Cardiac muscle cell (in vitro differentiated cells and primary cell): ENCODE results near the gene ZNF44. TPM values are rescaled to one million over a fixed set of nuclear protein-coding genes. Genes with fewer than 3 reads are reported as not detected.

ENCODE experiments used
- DNase-seq, 2 donors: peaks; one replicate each; pipeline versions ENCODE4 v3.0.0 to v3.0.0-alpha.2; 2010 to 2017; ENCODE audit warnings: low read depth in 1 of 2, low spot score in 1 of 2
- H3K27ac ChIP-seq: fragments of 200-600 bp; sonication (generic); 2 replicates; pipeline ENCODE4 v1.5.1; 2016
- H3K27me3 ChIP-seq: fragments of 200-600 bp; sonication (generic); 2 replicates; pipeline ENCODE4 v1.6.0; 2016; ENCODE audit warnings: control low read depth
- H3K36me3 ChIP-seq: fragments of 200-600 bp; sonication (generic); 2 replicates; pipeline ENCODE4 v1.5.1; 2016; ENCODE audit warnings: control low read depth
- H3K4me1 ChIP-seq: fragments of 200-600 bp; sonication (generic); 2 replicates; pipeline ENCODE4 v1.8.1; 2017; ENCODE audit warnings: low read depth, mild to moderate bottlenecking, mixed run types
- H3K4me3 ChIP-seq: fragments of 200-600 bp; sonication (generic); 2 replicates; pipeline ENCODE4 v1.5.1; 2016; ENCODE audit warnings: mild to moderate bottlenecking
- H3K9me3 ChIP-seq: fragments of 200-600 bp; sonication (generic); 2 replicates; pipeline ENCODE4 v1.5.1; 2017; ENCODE audit warnings: low read depth, mild to moderate bottlenecking, control low read depth
- polyA plus RNA-seq: library from polyadenylated mRNA; unstranded; fragments of >200 nt; fragmentation: Nextera tagmentation; extraction: Ambion mirVana; gene quantifications from 2 replicates; pipeline ENCODE4 v1.2.1, GENCODE V29; 2016
- total RNA-seq: library from RNA; depleted of rRNA; stranded (reverse); fragments of >200 nt; gene quantifications from 2 replicates; pipeline ENCODE4 v1.2.3, GENCODE V29; 2016
- TF ChIP-seq, protein P1 (sequence below): IDR thresholded peaks from 2 replicates; pipeline ENCODE4 v1.5.1; 2012; ENCODE audit warnings: low read depth, mild to moderate bottlenecking, low read length

Gene ZNF44
- total and polyA plus RNA-seq, 2 experiments from 2014 or later: 10.9 to 12.5 TPM

DNA sequence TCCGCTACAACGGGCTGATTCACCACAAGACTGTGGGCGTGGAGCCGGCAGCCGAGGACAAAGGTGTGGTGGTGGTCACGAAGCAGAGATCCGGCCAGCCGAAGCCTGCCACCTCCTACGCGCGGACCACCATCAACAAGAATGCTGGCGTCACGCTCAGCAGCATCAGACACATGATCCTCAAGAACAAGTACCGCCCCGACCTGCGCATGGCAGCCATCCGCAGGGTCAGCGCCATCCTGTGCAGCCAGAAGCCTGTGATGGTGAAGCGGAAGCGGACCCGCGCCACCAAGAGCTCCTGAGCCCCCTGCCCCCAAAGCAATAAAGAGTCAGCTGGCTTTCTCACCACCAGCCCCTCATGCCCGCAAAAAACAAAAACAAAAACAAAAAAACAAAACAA lies 34.4 kb downstream of the ZNF44 start:
- Histone ChIP-seq H3K27me3 (no peaks in the 10 kb centered on the region), H3K4me1 (no peaks in the 10 kb centered on the region), H3K36me3 (no peaks in the 10 kb centered on the region), H3K27ac (no peak overlapping the region), H3K4me3 (no peak overlapping the region), H3K9me3 (peaks cover 4% of the 10 kb centered on the region)
- no peak for DNase-seq
- TF ChIP-seq, protein P1, sequence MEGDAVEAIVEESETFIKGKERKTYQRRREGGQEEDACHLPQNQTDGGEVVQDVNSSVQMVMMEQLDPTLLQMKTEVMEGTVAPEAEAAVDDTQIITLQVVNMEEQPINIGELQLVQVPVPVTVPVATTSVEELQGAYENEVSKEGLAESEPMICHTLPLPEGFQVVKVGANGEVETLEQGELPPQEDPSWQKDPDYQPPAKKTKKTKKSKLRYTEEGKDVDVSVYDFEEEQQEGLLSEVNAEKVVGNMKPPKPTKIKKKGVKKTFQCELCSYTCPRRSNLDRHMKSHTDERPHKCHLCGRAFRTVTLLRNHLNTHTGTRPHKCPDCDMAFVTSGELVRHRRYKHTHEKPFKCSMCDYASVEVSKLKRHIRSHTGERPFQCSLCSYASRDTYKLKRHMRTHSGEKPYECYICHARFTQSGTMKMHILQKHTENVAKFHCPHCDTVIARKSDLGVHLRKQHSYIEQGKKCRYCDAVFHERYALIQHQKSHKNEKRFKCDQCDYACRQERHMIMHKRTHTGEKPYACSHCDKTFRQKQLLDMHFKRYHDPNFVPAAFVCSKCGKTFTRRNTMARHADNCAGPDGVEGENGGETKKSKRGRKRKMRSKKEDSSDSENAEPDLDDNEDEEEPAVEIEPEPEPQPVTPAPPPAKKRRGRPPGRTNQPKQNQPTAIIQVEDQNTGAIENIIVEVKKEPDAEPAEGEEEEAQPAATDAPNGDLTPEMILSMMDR: no peak

DNA sequence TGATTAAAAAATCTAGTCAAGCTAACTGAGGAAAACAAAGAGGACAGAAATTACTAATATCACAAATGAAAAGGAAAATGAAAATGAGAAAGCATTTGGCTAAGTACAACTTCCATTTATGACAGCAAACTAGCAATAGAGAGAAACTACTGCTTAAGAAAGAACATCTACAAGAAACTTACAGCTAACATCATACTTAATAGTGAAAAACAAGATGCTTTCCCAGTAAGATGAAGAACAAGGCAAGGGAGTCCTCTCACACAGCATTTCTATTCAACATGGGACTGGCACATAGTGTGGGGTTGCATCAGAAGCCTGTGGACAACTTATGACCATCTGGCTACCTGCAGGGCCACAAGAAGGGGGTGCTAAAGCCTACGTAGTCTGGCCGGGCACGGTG lies 39.3 kb downstream of the ZNF44 start:
- Histone ChIP-seq H3K9me3 (peaks cover 8% of the 10 kb centered on the region), H3K36me3 (no peaks in the 10 kb centered on the region), H3K4me1 (no peaks in the 10 kb centered on the region), H3K27ac (no peak overlapping the region), H3K4me3 (no peak overlapping the region), H3K27me3 (no peaks in the 10 kb centered on the region)
- DNase-seq: no peak
- TF ChIP-seq, protein P1: no peak

DNA sequence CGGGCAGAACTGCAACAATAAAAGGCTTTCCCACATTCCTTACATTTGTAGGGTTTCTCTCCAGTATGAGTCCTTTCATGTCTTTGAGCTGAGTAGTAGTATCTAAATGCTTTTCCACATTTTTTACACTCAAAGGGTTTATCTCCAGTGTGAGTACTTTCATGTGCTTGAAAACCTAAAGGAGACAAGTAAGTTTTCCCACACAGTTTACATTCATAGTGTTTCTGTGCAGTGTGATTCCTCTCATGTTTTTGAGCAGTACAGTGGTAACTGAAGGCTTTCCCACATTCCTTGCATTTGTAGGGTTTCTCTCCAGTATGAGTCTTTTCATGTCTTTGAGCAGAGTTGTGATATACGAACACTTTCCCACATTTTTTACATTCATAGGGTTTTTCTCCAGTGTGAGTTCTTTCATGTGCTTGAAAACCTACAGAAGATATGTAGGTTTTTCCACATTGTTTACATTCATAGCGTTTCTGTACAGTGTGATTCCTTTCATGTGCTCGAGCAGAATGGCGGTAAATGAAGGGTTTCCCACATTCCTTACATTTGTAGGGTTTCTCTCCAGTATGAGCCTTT lies 47.0 kb downstream of the ZNF44 start:
- no peaks in the 10 kb centered on the region for H3K4me1 ChIP-seq
- no peak for DNase-seq
- no peak overlapping the region for H3K4me3 ChIP-seq
- no peaks in the 10 kb centered on the region for H3K27me3 ChIP-seq
- no peaks in the 10 kb centered on the region for H3K9me3 ChIP-seq
- TF ChIP-seq, protein P1: no peak
- no peak overlapping the region for H3K27ac ChIP-seq
- H3K36me3 ChIP-seq: peaks cover 43% of the 10 kb centered on the region

DNA sequence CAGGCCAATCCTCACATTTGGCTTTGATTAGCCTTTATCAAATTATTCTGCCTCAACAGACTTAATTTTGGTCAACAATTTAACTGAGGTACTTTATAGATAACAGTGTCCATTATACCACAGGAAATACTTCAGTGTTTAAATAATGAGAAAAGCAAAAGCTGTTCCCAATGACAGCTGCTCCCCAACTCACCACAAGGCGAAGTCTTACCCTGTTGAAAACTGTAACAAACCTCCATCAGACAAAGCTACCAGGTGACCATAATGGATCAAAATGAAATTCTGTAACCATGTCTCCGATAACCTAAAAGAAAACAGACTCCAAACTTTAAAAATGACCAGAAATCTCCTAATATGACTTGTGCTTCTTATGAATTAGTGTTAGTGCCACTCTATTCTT lies 50.3 kb downstream of the ZNF44 start:
- DNase-seq: no peak
- H3K9me3 ChIP-seq: no peaks in the 10 kb centered on the region
- peaks cover 45% of the 10 kb centered on the region for H3K36me3 ChIP-seq
- H3K27ac ChIP-seq: no peak overlapping the region
- TF ChIP-seq, protein P1: no peak
- no peaks in the 10 kb centered on the region for H3K4me1 ChIP-seq
- H3K4me3 ChIP-seq: no peak overlapping the region
- H3K27me3 ChIP-seq: no peaks in the 10 kb centered on the region

DNA sequence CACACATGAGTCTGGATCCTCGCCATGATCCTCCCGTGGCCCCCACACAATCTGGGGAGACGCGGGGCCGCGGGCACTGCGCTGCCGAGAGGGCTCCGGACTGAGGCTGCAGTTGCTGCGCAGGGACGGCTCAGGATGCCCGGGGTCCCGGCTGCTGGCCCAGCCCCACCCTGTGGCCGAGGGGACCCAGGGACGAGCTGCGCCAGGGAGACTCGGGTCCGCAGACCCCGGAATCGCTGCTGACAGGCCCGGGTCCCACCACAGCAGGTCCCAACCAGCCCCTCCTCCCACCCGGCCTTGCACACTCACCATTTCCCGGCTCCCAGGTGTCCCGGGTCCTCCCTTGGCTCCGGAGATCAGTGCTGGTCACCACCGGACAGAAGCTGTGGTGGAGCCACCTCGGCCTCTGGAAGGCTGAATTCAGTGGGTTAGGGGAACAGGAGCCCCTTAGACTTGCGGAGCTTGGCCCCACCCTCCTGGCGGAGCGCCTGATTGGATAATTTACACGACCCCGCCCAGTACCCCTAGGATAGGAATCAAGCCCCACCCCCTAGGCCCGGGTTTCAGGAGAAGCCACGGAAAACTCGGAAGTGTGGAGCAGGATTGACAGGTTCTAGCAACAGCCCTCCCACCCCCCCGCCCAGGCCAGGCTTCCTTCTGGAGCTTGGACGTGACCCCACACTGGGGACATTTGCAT lies 57.4 kb downstream of the ZNF44 start:
- H3K27me3 ChIP-seq: no peaks in the 10 kb centered on the region
- H3K9me3 ChIP-seq: no peaks in the 10 kb centered on the region
- DNase-seq: no peak
- H3K27ac ChIP-seq: no peak overlapping the region
- H3K36me3 ChIP-seq: peaks cover 12% of the 10 kb centered on the region
- no peak overlapping the region for H3K4me3 ChIP-seq
- TF ChIP-seq, protein P1: no peak
- no peaks in the 10 kb centered on the region for H3K4me1 ChIP-seq
